Measurements from ENCODE around the gene RALGDS.

RALGDS gene

GRCh38 chr9:133151041-133151440 is 30.0 kb upstream of the RALGDS start:
- no peak for DNase-seq

GRCh38 chr9:133149130-133150015 is 28.3 kb upstream of the RALGDS start:
- peak; percentile 85 to 90 for DNase-seq

- DNase-seq: peak; percentile 79 to 81
Observed at GRCh38 chr9:133148199-133149129, 27.4 kb upstream of the RALGDS start.

GRCh38 chr9:133147412-133148198 is 26.6 kb upstream of the RALGDS start:
- peak; percentile 88 to 92 for DNase-seq

- no peak for DNase-seq
Observed at GRCh38 chr9:133146746-133147411, 25.8 kb upstream of the RALGDS start.

- DNase-seq: no peak
Observed at GRCh38 chr9:133144904-133145851, 24.1 kb upstream of the RALGDS start.

GRCh38 chr9:133144142-133144903 is 23.3 kb upstream of the RALGDS start:
- peak; percentile 92 to 94 for DNase-seq

GRCh38 chr9:133143639-133144141 is 22.6 kb upstream of the RALGDS start:
- DNase-seq: no peak

- DNase-seq: peak; percentile 55 to 60
Observed at GRCh38 chr9:133142684-133143622, 21.9 kb upstream of the RALGDS start.

- peak; percentile 85 to 91 for DNase-seq
Observed at GRCh38 chr9:133141833-133142595, 21.0 kb upstream of the RALGDS start.

GRCh38 chr9:133140606-133141005 is 19.6 kb upstream of the RALGDS start:
- DNase-seq: no peak

GRCh38 chr9:133140174-133140505 is 19.1 kb upstream of the RALGDS start:
- no peak for DNase-seq

GRCh38 chr9:133139246-133140173 is 18.5 kb upstream of the RALGDS start:
- DNase-seq: no peak

- DNase-seq: peak in 1 of 2 donors; percentile 26
Observed at GRCh38 chr9:133137451-133138231, 16.6 kb upstream of the RALGDS start.

GRCh38 chr9:133135146-133135745 is 14.2 kb upstream of the RALGDS start:
- DNase-seq: peak; percentile 49 to 55

All from CD4-positive, alpha-beta T cell treated with Interleukin-1 beta for 1 hour (primary cell).